Activated naive CD8-positive, alpha-beta T cell treated with anti-CD3 and anti-CD28 coated beads, Interleukin-2, amount 50 U/mL, for 24 hours (primary cell): ENCODE results near the gene GNGT2.
A peak's percentile ranks its signal among the peaks of the same experiment; 100 is the strongest.
"Not testable (repeated sequence)": the region's sequence is repeated elsewhere in the genome, so short reads cannot be mapped to it uniquely, and the experiment has no call there.

Source experiments
- ATAC-seq: fragments of 150-1000 bp; cut with Tn5 transposase; one replicate; pipeline ENCODE4 v1.10.0; 2021
- DNase-seq: peaks from one replicate; pipeline ENCODE4 v3.0.0; 2021
- H3K27ac Mint-ChIP-seq: one replicate; pipeline ENCODE4 v1.8.0; 2021; ENCODE audit warnings: mild to moderate bottlenecking, mixed read lengths
- H3K27me3 Mint-ChIP-seq: one replicate; pipeline ENCODE4 v1.8.0; 2021; ENCODE audit warnings: mixed read lengths
- H3K36me3 Mint-ChIP-seq: one replicate; pipeline ENCODE4 v1.8.0; 2021; ENCODE audit warnings: low read depth, mixed read lengths
- H3K4me1 Mint-ChIP-seq: one replicate; pipeline ENCODE4 v1.8.0; 2021; ENCODE audit warnings: mixed read lengths
- H3K4me3 Mint-ChIP-seq: one replicate; pipeline ENCODE4 v1.8.0; 2021; ENCODE audit warnings: mild to moderate bottlenecking, moderate library complexity, mixed read lengths
- H3K9me3 Mint-ChIP-seq: one replicate; pipeline ENCODE4 v1.8.0; 2021; ENCODE audit warnings: mixed read lengths

Gene GNGT2

GRCh38 chr17:49183801-49184200, 26.6 kb downstream of the GNGT2 start:
- Mint-ChIP-seq H3K36me3 (peaks cover 3% of the 10 kb centered on the region), H3K27me3 (no peaks in the 10 kb centered on the region), H3K9me3 (peaks cover 7% of the 10 kb centered on the region), H3K27ac (no peak overlapping the region), H3K4me1 (peaks cover 4% of the 10 kb centered on the region), H3K4me3 (no peak overlapping the region)
- no peak for ATAC-seq
- DNase-seq: no peak

- no peaks in the 10 kb centered on the region for H3K27me3 Mint-ChIP-seq
Measured at GRCh38 chr17:49183341-49183740, 27.0 kb downstream of the GNGT2 start.

GRCh38 chr17:49180998-49181635, 29.3 kb downstream of the GNGT2 start:
- Mint-ChIP-seq H3K36me3 (peaks cover 3% of the 10 kb centered on the region), H3K27ac (no peak overlapping the region), H3K27me3 (no peaks in the 10 kb centered on the region), H3K4me3 (no peak overlapping the region), H3K4me1 (peaks cover 4% of the 10 kb centered on the region), H3K9me3 (peaks cover 5% of the 10 kb centered on the region)
- DNase-seq (no peak), ATAC-seq (no peak)

More at GRCh38 chr17:49183341-49183740, 27.0 kb downstream of the GNGT2 start:
- Mint-ChIP-seq H3K27ac (no peak overlapping the region), H3K4me3 (no peak overlapping the region), H3K9me3 (peaks cover 7% of the 10 kb centered on the region), H3K4me1 (peaks cover 4% of the 10 kb centered on the region), H3K36me3 (peaks cover 3% of the 10 kb centered on the region)
- DNase-seq (no peak), ATAC-seq (no peak)

- Mint-ChIP-seq H3K9me3 (peaks cover 8% of the 10 kb centered on the region), H3K4me3 (no peak overlapping the region), H3K4me1 (peaks cover 4% of the 10 kb centered on the region), H3K36me3 (peaks cover 6% of the 10 kb centered on the region), H3K27me3 (no peaks in the 10 kb centered on the region), H3K27ac (no peak overlapping the region)
- ATAC-seq (no peak), DNase-seq (peak; percentile 76)
Measured at GRCh38 chr17:49180303-49180702, 30.1 kb downstream of the GNGT2 start.

- not testable (repeated sequence) for H3K36me3 Mint-ChIP-seq, H3K4me3 Mint-ChIP-seq, DNase-seq, H3K27ac Mint-ChIP-seq, H3K4me1 Mint-ChIP-seq, ATAC-seq
- Mint-ChIP-seq H3K27me3 (peaks cover 18% of the 10 kb centered on the region), H3K9me3 (peaks cover 12% of the 10 kb centered on the region)
Measured at GRCh38 chr17:49175978-49176377, 34.4 kb downstream of the GNGT2 start.

GRCh38 chr17:49170711-49171110, 39.7 kb downstream of the GNGT2 start:
- H3K4me3 Mint-ChIP-seq, H3K27ac Mint-ChIP-seq, DNase-seq, ATAC-seq, H3K9me3 Mint-ChIP-seq, H3K4me1 Mint-ChIP-seq, H3K36me3 Mint-ChIP-seq: not testable (repeated sequence)
- peaks cover 50% of the 10 kb centered on the region for H3K27me3 Mint-ChIP-seq

- Mint-ChIP-seq H3K4me1 (no peaks in the 10 kb centered on the region), H3K9me3 (peaks cover 2% of the 10 kb centered on the region), H3K4me3 (no peak overlapping the region), H3K27me3 (peaks cover 51% of the 10 kb centered on the region), H3K36me3 (no peaks in the 10 kb centered on the region), H3K27ac (no peak overlapping the region)
- DNase-seq (no peak), ATAC-seq (no peak)
Measured at GRCh38 chr17:49170216-49170615, 40.2 kb downstream of the GNGT2 start.

GRCh38 chr17:49168706-49169105, 41.7 kb downstream of the GNGT2 start:
- no peak overlapping the region for H3K4me3 Mint-ChIP-seq
- peaks cover 51% of the 10 kb centered on the region for H3K27me3 Mint-ChIP-seq
- ATAC-seq (no peak), DNase-seq (no peak)
- H3K9me3 Mint-ChIP-seq: no peaks in the 10 kb centered on the region
- no peak overlapping the region for H3K27ac Mint-ChIP-seq
- H3K4me1 Mint-ChIP-seq: no peaks in the 10 kb centered on the region
- no peaks in the 10 kb centered on the region for H3K36me3 Mint-ChIP-seq

GRCh38 chr17:49165143-49165542, 45.2 kb downstream of the GNGT2 start:
- peaks cover 30% of the 10 kb centered on the region for H3K27me3 Mint-ChIP-seq
- H3K9me3 Mint-ChIP-seq: no peaks in the 10 kb centered on the region
- H3K4me1 Mint-ChIP-seq: no peaks in the 10 kb centered on the region
- H3K27ac Mint-ChIP-seq: no peak overlapping the region
- no peak overlapping the region for H3K4me3 Mint-ChIP-seq
- no peaks in the 10 kb centered on the region for H3K36me3 Mint-ChIP-seq
- no peak for DNase-seq
- ATAC-seq: no peak

- H3K36me3 Mint-ChIP-seq: no peaks in the 10 kb centered on the region
- DNase-seq (no peak), ATAC-seq (no peak)
- H3K4me1 Mint-ChIP-seq: no peaks in the 10 kb centered on the region
- peaks cover 28% of the 10 kb centered on the region for H3K27me3 Mint-ChIP-seq
- H3K9me3 Mint-ChIP-seq: no peaks in the 10 kb centered on the region
- no peak overlapping the region for H3K27ac Mint-ChIP-seq
- no peak overlapping the region for H3K4me3 Mint-ChIP-seq
Measured at GRCh38 chr17:49162866-49163265, 47.5 kb downstream of the GNGT2 start.

- no peak overlapping the region for H3K4me3 Mint-ChIP-seq
- ATAC-seq (no peak), DNase-seq (no peak)
- H3K27me3 Mint-ChIP-seq: peaks cover 25% of the 10 kb centered on the region
- no peaks in the 10 kb centered on the region for H3K36me3 Mint-ChIP-seq
- H3K9me3 Mint-ChIP-seq: no peaks in the 10 kb centered on the region
- no peaks in the 10 kb centered on the region for H3K4me1 Mint-ChIP-seq
- no peak overlapping the region for H3K27ac Mint-ChIP-seq
Measured at GRCh38 chr17:49157784-49158183, 52.6 kb downstream of the GNGT2 start.

- no peaks in the 10 kb centered on the region for H3K4me1 Mint-ChIP-seq
- no peak overlapping the region for H3K27ac Mint-ChIP-seq
- peaks cover 25% of the 10 kb centered on the region for H3K27me3 Mint-ChIP-seq
- no peak for DNase-seq
- no peak overlapping the region for H3K4me3 Mint-ChIP-seq
- no peak for ATAC-seq
- no peaks in the 10 kb centered on the region for H3K9me3 Mint-ChIP-seq
- no peaks in the 10 kb centered on the region for H3K36me3 Mint-ChIP-seq
Measured at GRCh38 chr17:49156256-49156655, 54.1 kb downstream of the GNGT2 start.
